Stomach smooth muscle (tissue), 2 donors: ENCODE results near the gene SH2D6.
A peak's percentile ranks its signal among the peaks of the same experiment; 100 is the strongest.

Experiments
- H3K27ac ChIP-seq: one replicate; pipeline ENCODE4 v1.7.0; 2013; ENCODE audit warnings: mild to moderate bottlenecking, low read length, inconsistent platforms
- H3K27me3 ChIP-seq, 2 donors: one replicate each; pipeline ENCODE4 v1.7.0; 2013; ENCODE audit warnings: low read length in 2 of 2; ENCODE audit not compliant: insufficient read depth in 2 of 2, control insufficient read depth in 1 of 2
- H3K36me3 ChIP-seq, 2 donors: one replicate each; pipeline ENCODE4 v1.7.0; 2013; ENCODE audit warnings: low read length in 2 of 2; ENCODE audit not compliant: control insufficient read depth in 2 of 2, insufficient read depth in 2 of 2
- H3K4me1 ChIP-seq: one replicate; pipeline ENCODE4 v1.7.0; 2013; ENCODE audit warnings: low read length; ENCODE audit not compliant: control insufficient read depth, insufficient read depth
- H3K4me3 ChIP-seq, 2 donors: one replicate each; pipeline ENCODE4 v1.7.0; 2013; ENCODE audit warnings: low read length in 2 of 2
- H3K9ac ChIP-seq, 2 donors: one replicate each; pipeline ENCODE4 v1.7.0; 2013; ENCODE audit warnings: low read length in 2 of 2, mild to moderate bottlenecking in 1 of 2
- H3K9me3 ChIP-seq, 2 donors: one replicate each; pipeline ENCODE4 v1.7.0; 2013; ENCODE audit warnings: low read length in 2 of 2; ENCODE audit not compliant: control insufficient read depth in 2 of 2
- donor health status: healthy.
- donor health status: Pancreatic carcinoma.

The SH2D6 gene

GRCh38 chr2:85457043-85457442, 38.5 kb downstream of the SH2D6 start:
- no peak overlapping the region for H3K9ac ChIP-seq

DNA sequence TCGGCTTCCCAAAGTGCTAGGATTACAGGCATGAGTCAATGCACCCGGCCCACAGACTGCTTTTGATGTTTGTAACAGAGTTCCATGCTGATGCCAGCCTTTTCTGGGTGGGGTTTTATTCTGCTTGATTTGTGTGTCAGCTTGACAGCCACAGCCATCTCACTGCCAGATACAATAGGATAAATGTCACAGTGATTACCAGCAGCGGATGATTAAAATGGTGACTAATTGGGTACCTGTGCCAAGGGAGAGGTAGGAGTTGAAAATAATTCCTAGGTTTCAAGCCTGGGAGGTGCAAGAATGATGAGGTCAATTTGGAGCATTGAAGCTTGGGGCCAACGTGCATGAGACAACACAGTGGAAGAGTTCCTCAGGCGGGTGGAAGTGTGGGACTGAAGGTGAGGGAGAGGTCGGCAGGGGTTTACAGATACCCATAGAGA, 39.4 kb downstream of the SH2D6 start:
- Histone ChIP-seq H3K36me3 (no peaks in the 10 kb centered on the region), H3K4me3 (no peak overlapping the region), H3K9me3 (no peaks in the 10 kb centered on the region), H3K27me3 (no peaks in the 10 kb centered on the region), H3K27ac (no peak overlapping the region), H3K4me1 (no peaks in the 10 kb centered on the region), H3K9ac (no peak overlapping the region)

More at GRCh38 chr2:85457043-85457442, 38.5 kb downstream of the SH2D6 start:
- Histone ChIP-seq H3K27ac (no peak overlapping the region), H3K27me3 (no peaks in the 10 kb centered on the region), H3K9me3 (no peaks in the 10 kb centered on the region), H3K36me3 (no peaks in the 10 kb centered on the region), H3K4me3 (no peak overlapping the region), H3K4me1 (no peaks in the 10 kb centered on the region)

DNA sequence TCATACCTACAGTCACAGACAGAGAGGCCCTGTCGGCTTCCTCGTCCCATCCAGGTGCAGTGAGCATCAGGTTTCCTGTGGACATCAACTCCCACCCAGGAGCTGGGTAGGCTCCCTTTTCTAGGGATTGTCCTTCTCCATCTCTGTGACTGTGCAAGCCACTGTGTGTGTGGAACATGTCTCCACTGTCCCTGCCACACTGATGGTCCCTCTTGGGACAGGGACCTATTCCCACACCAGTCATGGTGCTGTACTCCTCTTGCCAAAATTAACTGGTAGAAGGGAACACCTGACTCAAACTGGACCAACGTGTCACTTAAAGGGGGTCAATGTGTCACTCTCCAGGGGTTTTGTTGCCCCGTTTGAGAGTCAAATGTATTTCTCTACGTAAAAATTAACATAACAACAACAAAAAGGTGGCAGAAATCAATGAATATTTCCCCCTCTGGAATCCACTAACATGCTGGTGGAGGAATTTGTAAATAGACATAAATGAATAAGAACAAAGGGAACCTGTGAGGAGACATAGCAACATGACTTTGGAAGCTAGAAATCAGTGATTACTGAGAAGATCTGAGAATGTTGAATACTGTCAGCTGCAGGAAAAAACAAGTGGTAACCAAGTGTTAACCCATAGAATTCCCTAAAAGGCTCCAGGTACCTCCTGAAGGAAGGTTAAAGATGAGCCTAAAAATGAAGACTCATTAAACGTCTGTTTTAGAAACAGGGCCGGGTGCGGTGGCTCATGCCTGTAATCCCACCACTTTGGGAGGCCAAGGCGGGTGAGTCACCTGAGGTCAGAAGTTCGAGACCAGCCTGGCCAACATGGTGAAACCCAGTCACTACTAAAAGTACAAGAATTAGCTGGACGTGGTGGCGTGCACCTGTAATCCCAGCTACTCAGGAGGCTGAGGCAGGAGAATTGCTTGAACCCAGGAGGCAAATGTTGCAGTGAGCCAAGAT, 40.4 kb downstream of the SH2D6 start:
- Histone ChIP-seq H3K4me1 (no peaks in the 10 kb centered on the region), H3K27me3 (no peaks in the 10 kb centered on the region), H3K9me3 (no peaks in the 10 kb centered on the region), H3K27ac (no peak overlapping the region), H3K36me3 (no peaks in the 10 kb centered on the region), H3K4me3 (no peak overlapping the region), H3K9ac (no peak overlapping the region)

- Histone ChIP-seq H3K27me3 (no peaks in the 10 kb centered on the region), H3K27ac (no peak overlapping the region), H3K9ac (no peak overlapping the region), H3K4me1 (no peaks in the 10 kb centered on the region), H3K9me3 (no peaks in the 10 kb centered on the region), H3K36me3 (no peaks in the 10 kb centered on the region), H3K4me3 (no peak overlapping the region)
Measured at GRCh38 chr2:85459771-85460170, 41.3 kb downstream of the SH2D6 start.

DNA sequence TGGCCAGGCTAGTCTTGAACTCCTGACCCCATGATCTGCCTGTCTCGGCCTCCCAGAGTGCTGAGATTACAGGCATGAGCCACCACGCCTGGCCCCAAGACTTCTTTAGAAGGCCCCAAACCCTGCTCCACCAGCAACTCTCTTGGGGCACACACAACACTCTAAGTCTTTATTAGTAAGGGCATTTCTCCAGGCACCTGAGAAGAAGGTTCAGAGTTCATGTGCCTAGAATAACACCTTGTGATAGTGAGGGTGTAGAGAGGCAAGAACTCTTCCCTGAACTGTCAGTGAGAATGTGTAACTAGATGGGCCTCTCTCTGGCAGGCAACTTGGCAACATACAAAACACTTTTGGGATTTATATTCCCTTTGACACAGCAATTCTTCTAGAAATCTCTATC, 43.8 kb downstream of the SH2D6 start:
- Histone ChIP-seq H3K4me3 (no peak overlapping the region), H3K9ac (no peak overlapping the region), H3K36me3 (no peaks in the 10 kb centered on the region), H3K9me3 (no peaks in the 10 kb centered on the region), H3K27ac (no peak overlapping the region), H3K27me3 (no peaks in the 10 kb centered on the region), H3K4me1 (no peaks in the 10 kb centered on the region)

GRCh38 chr2:85468096-85468703, 49.7 kb downstream of the SH2D6 start:
- peak overlapping the region; percentile 24 for H3K27ac ChIP-seq
- H3K9me3 ChIP-seq = no peaks in the 10 kb centered on the region
- no peaks in the 10 kb centered on the region for H3K27me3 ChIP-seq
- peak overlapping the region in 1 of 2 donors; percentile 36 for H3K9ac ChIP-seq
- peaks cover 7% of the 10 kb centered on the region for H3K4me1 ChIP-seq
- H3K4me3 ChIP-seq = no peak overlapping the region
- no peaks in the 10 kb centered on the region for H3K36me3 ChIP-seq

- H3K36me3 ChIP-seq = no peaks in the 10 kb centered on the region
- H3K27me3 ChIP-seq = no peaks in the 10 kb centered on the region
- H3K4me1 ChIP-seq = peaks cover 7% of the 10 kb centered on the region
- peak overlapping the region; percentile 24 for H3K27ac ChIP-seq
- H3K4me3 ChIP-seq = no peak overlapping the region
- H3K9me3 ChIP-seq = no peaks in the 10 kb centered on the region
- peak overlapping the region in 1 of 2 donors; percentile 36 for H3K9ac ChIP-seq
Measured at GRCh38 chr2:85468704-85469349, 50.3 kb downstream of the SH2D6 start.

GRCh38 chr2:85470850-85471800, 52.6 kb downstream of the SH2D6 start:
- Histone ChIP-seq H3K36me3 (no peaks in the 10 kb centered on the region), H3K9ac (no peak overlapping the region), H3K4me1 (peaks cover 7% of the 10 kb centered on the region), H3K4me3 (no peak overlapping the region), H3K27me3 (no peaks in the 10 kb centered on the region), H3K27ac (no peak overlapping the region), H3K9me3 (no peaks in the 10 kb centered on the region)

GRCh38 chr2:85472261-85472660, 53.7 kb downstream of the SH2D6 start:
- no peak overlapping the region for H3K4me3 ChIP-seq
- H3K36me3 ChIP-seq = no peaks in the 10 kb centered on the region
- no peaks in the 10 kb centered on the region for H3K27me3 ChIP-seq
- no peak overlapping the region for H3K27ac ChIP-seq
- H3K9ac ChIP-seq = no peak overlapping the region
- H3K9me3 ChIP-seq = no peaks in the 10 kb centered on the region
- peaks cover 7% of the 10 kb centered on the region for H3K4me1 ChIP-seq
